OCI-LY3 (cell line): ENCODE measurements around the gene NPR3.

Experiments used
- CTCF ChIP-seq: fragments of 200-600, 300-600 bp; sonication (generic); IDR thresholded peaks from 2 replicates; pipeline ENCODE4 v1.5.1; 2014; ENCODE audit warnings: antibody characterized with exemption, low read length, low read depth
- EZH2phosphoT487 ChIP-seq: fragments of 200-600 bp; shearing (Covaris generic); IDR thresholded peaks from 2 replicates; pipeline ENCODE4 v1.6.1; 2018; ENCODE audit warnings: antibody characterized with exemption, mixed run types, low read depth

- peak; percentile 11; the same call in 1 of the 2 replicates for TF ChIP-seq CTCF
- no peak for TF ChIP-seq EZH2phosphoT487
These were observed 83.0 kb downstream of the NPR3 start for GRCh38 chr5:32794086-32794485.
